Medulla oblongata (tissue), 1 donor: ENCODE results near the gene ELOVL7.
"Not testable (repeated sequence)": the region's sequence is repeated elsewhere in the genome, so short reads cannot be mapped to it uniquely, and the experiment has no call there.

Source experiments
- DNase-seq: peaks from one replicate; pipeline ENCODE4 v3.0.0-alpha.2; 2015; ENCODE audit errors: extremely low spot score

The ELOVL7 gene

GRCh38 chr5:60715201-60715928 is 128.7 kb downstream of the ELOVL7 start:
- not testable (repeated sequence) for DNase-seq

- DNase-seq: no peak
Observed at GRCh38 chr5:60712950-60713349, 131.1 kb downstream of the ELOVL7 start.

GRCh38 chr5:60711892-60712291 is 132.2 kb downstream of the ELOVL7 start:
- DNase-seq: not testable (repeated sequence)

GRCh38 chr5:60710362-60710761 is 133.7 kb downstream of the ELOVL7 start:
- DNase-seq: no peak

GRCh38 chr5:60705144-60705543 is 138.9 kb downstream of the ELOVL7 start:
- DNase-seq: no peak

- no peak for DNase-seq
Observed at GRCh38 chr5:60703944-60704343, 140.1 kb downstream of the ELOVL7 start.
